GM18520 (cell line): Measurements from ENCODE around the gene CCDC24.

Source experiments
- ATAC-seq: cut with Tn5 transposase; IDR thresholded peaks from one replicate; pipeline ENCODE4 v1.9.1; 2021; ENCODE audit not compliant: unreplicated experiment

The CCDC24 gene

DNA sequence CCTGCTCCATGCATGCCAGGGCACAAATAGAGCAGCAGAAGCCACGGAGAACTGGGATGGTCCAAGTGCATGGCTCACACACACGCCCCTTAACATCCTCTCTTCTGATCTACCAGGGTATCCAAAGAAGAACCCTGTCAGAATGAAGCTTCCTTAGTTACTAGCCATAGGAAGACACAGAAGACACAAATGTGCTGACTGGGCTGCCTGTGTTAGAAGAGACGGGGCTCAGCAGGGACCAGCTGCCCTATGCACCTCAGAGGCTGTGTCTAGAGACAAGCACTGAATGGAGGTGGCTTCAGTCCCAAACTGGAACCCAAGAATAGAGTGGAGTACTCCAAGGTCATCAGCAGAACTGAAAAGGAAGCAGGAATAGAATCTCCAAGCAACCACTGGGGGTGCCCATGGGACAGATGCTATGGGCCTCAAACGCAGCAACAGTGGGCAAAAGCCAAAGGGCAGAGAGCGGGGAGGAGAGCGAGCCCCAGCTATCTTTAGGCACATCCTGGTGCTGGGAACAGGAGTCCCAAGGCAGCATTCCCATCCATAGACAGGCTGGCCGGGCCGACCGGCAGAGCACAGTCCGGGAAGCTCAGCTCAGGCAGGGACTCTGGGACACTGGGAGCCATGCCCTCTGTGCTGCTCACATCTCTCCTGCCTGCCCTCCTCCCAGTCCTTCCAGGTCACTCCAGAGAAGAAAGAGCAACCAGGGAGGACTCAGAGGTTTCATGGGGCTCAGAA, 30.4 kb downstream of the CCDC24 start:
- ATAC-seq, result no peak

DNA sequence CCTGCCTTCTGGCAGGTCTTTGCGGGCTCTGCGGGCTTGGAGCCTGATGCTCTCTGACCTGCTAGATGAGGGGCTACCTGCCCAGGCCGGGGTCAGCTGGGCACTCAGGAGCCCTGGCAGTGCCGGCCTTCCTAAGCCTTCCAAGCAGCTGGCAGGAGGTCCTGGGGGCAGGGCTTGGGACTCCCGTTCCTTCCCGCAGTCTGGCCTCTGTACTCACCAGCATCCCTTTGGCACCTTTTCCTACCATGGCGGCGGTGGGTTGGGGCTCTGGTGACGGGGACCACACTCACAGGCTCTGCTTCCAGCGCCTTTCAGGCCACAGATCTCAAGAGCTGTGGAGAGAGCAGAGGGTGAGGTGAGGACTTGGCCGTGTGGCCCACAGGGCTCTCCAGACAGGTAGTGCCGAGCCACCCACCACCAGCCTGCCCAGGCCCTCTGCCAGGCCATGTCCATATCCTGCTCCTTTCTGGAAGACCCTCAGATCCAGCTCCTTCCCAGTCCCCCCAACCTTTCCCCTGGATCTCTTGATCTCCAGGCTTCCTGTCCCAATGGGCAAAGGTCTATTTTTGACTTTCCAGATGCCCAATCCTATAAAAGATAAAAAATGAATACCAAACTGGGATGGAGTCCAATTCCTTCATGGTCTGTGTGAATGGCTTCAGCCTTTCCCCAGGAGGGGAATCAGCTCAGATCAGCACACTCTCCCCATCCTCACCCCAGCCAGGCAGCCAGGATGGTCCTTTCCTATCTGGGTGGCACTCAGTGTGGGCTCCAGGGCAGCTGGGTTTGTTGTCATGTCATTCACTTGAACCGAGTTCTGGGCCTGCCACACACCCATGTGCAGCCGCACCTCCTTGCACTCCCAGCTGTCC, 32.9 kb downstream of the CCDC24 start:
- no peak for ATAC-seq

DNA sequence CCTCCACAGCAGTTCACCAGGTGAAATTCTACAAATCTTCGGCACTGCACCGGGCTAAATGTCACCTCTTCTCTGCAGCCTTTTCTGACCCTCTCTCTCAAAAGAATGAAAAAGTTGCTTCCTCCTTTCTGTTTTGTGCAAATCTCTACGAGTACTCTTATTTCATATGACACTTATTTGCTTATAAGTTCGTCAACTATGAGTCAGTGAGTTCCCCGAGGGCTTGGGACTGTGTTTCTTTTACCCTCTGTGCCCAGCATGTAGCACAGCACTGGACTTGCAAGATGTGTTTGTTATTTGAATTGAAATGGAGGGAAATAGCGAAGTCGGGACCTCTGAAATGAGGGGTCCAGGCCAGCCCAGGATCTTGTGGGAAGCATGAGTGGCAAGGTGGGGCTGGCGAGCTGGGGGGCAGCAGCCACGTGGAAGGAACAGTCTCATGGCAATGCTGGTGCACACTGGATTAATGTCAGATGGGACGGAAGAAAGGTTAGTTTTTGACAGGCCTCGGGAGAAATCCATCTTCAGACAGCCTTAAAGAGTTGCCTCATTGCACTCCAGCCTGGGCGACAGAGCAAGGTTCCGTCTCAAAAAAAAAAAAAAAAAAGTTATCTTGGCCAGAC, 33.6 kb downstream of the CCDC24 start:
- no peak for ATAC-seq

DNA sequence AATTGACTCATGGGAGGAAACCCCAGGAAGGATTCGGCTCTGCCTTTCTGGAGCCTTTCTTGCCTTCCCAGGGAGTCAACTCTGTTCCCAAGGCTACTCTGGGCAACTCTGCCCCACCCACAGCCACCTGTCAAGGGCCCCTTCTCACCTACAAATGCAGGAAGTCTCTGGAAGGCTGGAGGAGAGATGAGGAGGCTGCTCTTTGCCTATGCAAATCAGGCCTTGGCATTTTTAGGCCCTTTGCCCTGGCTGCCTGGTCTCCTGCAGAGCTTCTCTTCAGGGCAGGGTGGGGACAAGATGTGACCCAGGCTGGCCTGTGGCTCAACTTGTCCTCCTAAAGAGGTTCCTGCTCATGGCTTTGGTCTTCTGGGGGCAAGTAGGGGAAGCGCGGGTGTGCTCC, 34.4 kb downstream of the CCDC24 start:
- ATAC-seq, result no peak

DNA sequence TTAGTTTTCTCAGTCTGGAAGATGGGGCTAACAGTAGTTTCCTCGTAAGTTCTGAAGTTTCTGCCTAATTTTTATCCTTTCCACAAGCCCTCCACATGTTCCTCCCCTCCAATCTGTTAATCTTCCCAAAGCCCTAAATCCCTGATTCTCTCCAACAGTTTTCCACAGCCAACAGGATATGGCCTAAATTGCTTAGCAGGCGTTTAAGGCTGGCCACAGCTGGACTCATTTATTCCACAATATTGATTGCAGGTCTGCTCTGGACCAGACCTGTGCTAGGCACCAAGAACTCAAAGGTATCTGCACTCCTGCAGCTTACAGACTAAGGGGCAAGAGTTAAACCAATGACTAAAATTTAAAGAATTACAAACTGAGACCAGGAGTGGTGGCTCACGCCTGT, 35.9 kb downstream of the CCDC24 start:
- no peak for ATAC-seq

DNA sequence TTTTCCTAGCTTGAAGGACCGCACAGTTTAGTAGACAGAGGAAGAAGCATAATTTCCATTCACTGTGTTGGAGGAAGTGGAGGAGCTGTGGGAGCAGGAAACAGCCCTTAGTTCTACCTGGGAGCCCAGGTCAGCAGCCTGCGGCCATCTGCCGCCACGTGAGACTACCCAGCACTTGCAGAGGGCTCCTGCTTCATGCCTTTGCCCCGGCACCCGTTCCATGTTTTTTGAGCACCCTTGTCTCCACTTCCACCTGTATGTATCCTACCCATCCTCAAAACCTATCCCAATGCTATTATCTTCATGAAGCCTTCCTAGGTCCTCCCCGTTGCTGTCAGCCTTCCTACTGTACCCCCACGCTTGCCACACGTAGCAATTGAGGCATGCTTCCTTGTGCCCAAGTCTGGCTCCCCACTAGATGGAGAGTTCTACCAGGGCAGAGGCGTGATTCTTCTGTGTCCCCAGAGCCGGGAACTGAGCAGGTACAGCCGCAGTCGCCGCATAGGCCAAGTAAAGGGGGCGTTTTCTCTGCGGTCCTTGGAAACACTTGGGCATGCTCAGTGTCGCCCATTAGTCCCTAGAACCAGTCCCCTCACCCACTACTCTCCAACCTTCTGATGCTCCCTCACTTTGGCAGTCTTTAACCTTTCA, 38.0 kb downstream of the CCDC24 start:
- no peak for ATAC-seq

DNA sequence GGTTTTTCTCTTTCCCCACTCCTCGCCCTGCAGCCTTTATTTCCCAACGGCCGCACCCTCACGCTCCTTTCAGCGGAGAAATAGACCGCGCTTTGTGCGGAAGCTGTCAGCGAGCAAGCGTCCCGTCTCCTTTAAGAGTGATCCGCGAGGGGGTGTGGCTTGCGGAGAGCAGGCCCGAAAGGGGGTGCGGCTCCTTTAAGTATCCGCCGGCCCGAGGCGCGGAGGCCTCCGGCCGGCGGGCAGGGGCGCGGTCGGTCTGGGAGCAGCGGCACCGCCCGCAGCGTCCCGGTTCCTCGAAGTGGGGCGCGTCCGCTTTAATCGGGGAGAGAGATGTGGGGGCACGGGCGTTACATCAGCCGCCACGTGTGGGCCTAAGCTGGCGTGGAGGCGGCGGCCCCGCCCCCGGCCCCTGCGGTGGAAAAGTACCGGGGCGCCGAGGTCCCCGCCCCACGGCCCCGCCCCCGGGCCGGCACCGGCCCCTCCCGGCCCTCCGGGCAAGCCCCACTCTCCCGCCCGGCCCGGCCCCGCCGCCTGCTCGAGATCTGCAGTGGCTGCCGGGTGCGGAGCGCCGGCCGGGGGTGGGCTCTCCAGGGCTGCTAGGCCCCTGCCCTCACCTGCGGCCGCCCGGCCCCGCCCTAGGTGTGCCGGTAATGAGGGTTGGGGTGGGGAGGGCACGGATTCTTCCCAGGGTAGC, 38.7 kb downstream of the CCDC24 start:
- peak; percentile 70 for ATAC-seq

DNA sequence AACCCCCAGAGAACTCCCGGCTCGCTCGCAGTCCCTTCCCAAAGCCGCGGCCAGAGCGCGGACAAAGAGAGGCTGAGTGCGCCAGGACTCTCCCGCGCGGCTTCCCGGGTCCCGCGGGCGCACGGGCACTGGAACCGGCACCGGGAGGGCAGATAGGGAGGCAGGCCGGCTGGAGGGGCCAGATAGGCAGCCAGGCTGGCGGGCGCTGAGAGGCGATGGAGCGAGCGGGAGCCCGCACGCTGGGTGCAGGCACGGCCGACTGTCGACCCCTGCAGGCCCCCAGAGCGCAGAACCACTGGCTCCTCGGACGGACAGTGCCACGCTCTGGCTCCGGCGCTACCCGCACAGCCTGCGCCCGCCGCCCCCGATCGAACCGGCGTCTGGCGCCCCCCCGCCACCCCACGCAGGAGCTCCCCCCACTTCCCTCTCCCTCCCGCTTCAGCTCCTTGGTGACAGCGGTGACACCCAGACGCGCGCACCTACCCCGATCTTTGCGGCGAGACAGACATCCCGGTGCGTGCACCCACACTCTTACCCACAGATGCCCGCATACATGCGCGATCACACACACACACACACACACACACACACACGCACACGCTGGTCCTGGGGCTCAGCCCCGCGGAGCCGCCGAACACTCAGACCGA, 39.3 kb downstream of the CCDC24 start:
- ATAC-seq, result peak; percentile 12

DNA sequence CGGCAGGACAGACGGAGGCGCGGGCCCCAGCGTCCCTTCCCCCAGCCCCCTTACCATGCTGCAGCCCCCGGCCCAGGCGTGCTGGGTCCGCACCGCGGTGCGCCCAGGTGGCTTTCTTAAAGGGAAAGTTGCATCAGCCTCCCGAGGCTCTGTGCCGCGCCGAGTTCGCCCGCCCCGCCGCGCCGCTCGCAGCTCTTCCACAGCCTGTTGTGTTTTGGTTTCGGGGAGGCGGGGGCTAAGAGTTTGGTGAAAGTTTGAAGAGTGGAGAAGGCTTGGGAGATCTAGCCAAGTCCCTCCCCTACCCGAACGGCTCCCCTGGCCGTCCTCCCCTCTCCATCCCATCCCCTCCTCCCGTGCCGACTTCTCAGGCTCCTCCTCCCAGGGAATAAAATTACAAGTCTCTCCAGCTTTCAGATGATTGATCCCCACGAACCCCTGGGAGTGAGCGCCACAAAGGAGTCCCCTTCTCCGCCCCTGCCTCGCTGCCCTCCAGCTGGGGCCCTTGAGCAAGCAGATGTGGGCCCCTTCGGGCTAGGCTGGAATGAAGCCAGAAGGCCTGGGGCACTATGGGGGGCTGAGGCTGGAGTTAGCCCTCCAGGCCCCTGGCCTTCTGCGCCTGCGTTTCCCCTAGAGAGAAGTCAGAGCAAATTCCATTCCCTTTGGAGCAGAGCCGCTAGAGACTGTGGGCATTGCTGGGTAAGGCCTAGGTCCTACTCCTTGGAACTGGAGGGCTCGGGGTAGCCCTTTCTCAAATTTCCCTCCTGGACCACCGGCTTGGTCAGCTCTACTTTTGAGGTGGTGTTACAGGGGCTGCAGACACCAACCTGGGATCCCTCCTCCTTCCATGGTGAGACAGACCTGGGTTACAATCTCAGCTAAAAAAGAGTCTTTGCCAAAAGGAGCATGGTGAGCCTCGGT, 40.1 kb downstream of the CCDC24 start, which contains the start of gene SLC6A9:
Gene SLC6A9, minus strand, starts transcription at position 211 of the 918 bp plus-strand sequence. CDS start 7,185 bp downstream, outside the sequence.
- ATAC-seq, result no peak

DNA sequence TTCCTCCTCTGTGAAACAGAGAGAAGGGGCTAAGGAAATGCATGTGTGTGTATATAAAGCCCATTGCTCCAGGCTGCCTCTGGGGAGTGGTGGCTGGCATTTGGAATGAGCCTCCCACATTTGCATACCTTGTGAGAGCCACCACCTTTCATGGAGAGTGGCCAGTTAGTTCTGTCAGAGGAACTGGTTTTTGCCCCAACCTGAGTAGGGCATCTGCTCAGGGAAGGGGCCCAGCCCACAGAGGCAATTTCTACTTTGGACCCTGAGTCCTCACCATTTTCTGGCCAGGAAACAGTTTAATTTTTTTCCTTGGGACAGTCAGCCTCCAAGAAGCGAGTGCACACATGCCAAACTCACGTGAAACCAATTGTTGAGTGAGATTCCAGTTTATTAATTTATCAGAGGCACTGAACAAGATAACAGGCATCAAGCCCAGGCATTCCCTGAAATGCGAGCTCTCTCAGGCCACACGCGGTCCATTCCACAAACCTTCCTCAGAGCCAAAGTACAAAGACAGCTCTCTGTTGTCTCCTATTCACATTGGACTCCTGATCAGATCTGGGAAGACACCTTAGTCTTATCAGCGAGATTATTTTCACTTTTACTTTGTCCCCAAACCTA, 40.9 kb downstream of the CCDC24 start:
- ATAC-seq, result no peak

DNA sequence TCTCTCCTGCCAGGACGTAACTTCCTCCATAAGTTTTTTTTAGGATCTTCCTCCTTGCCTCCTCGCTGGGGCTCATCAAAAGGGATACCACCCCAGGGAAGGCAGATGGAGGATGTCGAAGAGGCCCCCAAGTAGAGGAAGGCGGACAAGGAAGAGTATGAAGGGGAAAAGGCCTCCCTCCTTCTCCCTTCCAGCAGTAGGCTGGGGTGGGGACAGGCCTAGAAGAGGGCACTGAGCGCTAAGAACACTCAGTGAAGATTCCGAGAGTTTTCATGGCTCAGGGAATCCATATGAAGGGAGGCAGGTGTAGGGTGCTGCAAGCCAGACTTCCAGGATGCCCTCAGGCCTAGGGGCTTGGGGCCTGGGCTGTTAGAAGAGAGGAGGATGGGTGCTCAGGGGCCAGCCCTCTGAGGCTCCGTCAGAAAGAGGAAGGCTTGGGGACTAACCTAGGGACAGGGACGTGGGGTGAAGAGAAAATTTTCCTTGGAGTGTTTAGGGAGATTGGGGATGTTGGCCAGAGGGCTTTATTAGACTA, 41.7 kb downstream of the CCDC24 start:
- no peak for ATAC-seq

DNA sequence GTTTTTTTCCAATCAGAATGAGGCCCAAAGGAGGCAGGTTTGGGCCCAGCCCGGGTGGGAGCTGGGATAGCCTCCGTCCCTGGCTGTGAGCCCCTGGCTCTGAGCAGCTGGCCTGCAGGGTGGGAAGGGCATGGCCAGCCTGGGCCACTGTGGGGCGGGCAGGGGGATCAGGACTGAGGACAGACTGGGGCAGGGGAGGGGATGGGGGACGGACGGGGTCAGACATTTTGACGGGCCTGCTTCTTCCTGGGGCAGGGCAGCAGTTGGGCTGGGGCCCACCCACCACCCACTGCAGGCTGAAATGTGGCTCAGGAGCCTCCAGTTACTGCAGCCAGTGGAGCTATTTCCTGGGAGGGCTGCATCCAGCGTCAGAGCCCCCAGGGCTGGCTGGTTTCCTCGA, 42.4 kb downstream of the CCDC24 start:
- ATAC-seq, result no peak

DNA sequence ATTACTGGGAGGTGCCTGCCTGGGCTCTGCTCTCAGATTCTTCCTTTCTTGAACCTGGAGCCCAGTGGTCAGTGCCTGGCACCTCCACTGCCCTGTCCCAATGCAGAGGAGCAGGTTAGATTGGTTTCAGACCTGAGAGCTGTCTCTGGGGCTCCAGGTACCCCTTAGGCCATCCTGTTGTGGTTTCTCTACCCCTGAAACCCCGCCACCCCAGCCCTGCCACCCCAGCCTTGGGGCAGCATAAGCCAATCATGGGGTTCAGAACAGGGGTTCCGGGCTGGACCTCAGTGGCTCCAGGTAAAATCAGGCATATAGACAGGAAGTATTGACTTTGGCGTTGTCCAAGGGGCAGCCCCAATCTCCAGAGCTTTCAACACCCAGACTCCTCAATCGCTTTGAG, 43.0 kb downstream of the CCDC24 start:
- no peak for ATAC-seq

DNA sequence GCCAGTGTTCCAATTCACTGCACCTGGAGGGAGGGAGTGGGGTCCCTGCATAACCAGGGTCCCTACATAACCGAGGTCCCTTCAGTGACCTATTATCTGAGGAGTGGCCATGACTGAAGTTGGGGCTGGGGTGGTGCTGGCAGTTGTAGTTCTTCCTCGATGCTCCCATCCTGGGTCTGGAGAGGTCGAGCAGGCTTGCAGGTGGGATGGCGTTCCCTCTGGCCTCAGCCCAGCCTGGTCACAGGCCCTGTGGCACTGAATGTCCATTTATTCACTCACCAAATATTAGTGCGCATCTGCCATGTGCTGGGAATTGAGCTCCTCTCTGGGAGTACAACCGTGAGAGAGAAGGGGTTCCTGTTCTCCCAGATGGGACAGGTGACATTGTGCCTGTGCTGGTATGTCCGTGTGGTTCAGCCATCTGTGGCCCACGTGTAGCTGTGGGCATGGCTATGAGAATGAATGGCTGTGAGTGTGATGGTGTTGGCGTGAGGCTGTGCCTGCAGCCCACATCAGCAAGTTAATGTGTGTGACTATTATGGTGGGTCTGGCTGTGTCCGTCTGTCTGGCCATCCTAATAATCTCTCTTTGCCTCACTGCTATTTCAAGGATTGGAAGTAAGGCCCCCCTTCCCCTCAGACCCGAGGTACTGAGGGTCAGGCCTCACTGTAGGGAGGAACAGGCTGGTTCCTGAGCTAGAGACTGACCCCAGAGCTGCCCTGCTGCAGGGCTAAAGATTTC, 43.7 kb downstream of the CCDC24 start:
- no peak for ATAC-seq

DNA sequence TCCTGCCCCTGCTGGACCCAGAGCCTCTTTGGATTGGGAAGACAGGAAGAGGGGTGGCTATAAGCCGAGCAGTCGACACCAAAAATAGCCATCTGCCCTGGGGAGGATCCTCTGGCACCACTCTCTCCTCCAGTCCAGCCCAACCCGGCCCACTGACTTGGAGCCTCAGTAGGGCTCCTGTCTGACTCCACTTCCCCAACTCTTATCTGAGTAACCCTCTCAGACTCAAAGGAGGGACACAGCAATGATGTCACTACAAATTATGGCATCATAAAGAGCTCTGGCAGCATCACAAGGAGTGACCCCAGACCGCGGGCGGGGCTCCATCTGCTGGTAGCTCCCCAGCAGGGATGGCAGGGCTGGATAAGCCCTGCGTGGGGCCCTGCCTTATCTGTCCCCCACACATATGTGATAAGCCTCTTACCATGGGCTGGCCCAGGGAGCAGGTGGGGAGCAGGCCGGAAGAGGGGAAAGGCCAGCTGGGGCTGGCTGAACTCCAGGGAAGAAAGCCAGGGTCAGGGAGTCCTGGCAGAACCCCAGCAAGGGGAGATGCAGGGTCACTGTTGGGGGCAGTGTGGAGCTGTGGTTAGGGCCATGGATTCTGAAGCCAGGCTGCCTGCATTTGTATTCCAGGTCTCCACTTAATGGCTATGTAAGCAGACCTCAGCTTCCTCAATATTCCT, 44.5 kb downstream of the CCDC24 start:
- ATAC-seq, result no peak

DNA sequence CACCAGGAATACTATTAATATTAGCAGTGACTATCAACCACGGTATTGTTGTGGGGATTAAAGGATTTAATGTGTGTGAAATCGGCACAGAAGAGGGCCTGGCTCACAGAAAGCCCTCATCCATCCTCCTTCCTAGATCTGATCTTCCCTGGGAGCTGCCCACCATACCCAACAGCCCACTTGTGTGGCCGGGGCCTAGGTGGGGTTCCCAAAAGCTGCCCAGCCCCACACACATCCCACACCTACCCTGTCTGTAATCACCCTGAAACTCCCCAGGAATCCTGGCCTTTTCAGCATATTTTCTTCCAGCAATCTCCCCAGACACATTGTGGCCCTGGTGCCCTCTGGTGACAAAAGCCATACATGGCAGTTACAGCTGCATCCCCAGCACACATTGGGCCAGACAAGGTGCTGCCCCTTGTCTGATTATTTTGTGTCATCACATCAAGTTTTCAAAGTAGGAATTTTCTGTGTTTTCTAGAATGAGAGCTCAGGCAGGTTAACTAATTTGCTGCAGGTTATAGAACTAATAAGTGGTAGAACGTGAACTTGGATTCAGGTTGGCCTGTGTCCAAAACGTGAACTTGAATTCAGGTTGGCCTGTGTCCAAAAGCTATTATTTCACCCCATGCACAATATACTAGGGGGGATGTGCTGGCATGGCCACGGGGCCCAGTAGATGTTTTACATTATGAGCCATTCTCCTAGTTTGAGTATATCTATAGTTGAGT, 45.2 kb downstream of the CCDC24 start:
- ATAC-seq, result no peak
